ENCODE data around the gene BICDL2.
"Not testable (repeated sequence)": the region's sequence is repeated elsewhere in the genome, so short reads cannot be mapped to it uniquely, and the experiment has no call there.

BICDL2 gene

DNA sequence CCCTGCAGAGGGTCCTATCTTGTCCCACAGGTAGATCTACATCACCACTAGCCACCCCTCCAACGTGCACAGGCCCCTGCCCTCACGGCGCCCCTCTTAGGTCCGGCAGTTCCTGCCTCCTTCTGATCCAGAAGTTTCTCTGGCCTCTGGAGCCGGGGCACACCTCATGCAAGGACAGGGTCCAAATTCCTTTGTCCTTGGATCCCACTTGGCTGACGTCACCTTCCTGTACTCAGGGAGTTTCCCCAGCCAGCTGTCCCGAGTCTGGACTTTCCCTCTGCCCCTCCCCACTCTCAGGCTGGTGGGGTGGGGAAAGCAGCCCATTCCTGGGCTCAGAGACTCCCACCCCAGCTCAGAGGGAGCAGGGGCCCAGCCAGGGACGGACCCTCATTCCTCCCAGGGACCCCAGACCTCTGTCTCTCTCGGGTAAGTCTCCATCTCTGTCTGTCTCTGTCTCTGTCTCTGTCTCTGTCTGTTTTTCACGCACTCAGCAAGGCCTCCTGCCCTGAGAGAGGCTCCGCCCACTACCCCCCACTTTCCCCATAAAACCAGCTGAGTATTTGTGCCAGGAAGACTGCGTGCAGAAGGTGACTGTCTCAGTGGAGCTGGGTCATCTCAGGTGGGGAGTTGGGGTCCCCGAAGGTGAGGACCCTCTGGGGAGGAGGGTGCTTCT, 28.5 kb upstream of the BICDL2 start, which contains the start of gene IL32:
TSS of gene IL32 (plus strand) at position 572 of the 673 bp plus-strand sequence. CDS start 172 bp downstream, outside the sequence.
- peak; percentile 72 for DNase-seq

DNA sequence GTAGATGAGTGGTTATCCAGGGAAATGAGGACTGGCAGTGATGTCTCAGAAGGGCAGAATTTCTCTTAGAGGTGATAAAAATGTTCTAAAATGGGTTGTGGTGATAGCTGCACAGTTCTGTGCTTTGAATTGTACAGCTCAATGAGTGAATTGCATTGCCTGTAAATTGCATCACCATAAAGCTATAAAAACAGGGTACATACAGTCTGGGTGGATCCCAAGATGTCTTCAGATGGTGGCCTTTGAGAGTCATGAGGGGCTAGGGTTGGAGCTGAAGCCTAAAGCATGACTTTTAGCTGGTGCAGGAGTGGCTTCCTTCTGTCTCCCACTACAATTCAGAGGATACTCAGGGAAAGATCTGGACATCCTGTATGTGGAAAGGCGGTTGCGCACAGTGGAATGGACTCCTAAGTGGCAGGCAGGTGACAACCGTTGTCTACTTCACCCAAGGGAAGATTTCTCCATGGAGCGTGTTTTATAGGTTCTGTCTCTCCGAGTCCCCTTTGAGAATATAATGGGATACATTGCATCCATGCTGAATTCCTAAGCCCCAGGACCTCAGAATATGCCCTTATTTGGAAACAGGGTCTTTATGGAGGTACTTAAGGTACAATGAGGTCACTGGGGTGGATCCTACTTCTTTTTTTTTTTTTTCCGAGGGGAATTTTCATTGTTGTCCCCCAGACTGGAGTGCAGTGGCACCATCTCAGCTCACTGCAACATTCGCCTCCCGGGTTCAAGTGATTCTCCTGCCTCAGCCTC, 27.1 kb upstream of the BICDL2 start:
- no peak for DNase-seq

DNA sequence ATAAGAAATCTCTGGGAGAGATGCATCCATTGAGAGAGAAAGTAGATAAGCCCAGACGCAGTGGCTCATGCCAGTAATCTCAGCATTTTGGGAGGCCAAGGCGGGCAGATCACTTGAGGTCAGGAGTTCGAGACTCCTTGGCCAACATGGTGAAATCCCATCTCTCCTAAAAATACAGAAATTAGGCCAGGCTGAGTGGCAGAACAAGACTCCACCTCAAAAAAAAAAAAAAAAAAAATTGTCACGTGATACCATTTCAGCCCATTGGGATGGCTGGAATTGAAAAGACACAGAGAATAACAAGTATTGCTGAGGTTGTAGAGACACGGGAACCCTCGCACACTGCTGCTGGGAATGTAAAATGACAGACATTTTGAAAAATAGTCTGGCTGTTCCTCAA, 25.8 kb upstream of the BICDL2 start:
- no peak for DNase-seq

- no peak for DNase-seq
Measured at GRCh38 chr16:3060339-3061127, 23.8 kb upstream of the BICDL2 start.

- no peak for DNase-seq
Measured at GRCh38 chr16:3059723-3060242, 23.0 kb upstream of the BICDL2 start.

- DNase-seq: peak; percentile 78 to 80
Measured at GRCh38 chr16:3059041-3059722, 22.4 kb upstream of the BICDL2 start.

DNA sequence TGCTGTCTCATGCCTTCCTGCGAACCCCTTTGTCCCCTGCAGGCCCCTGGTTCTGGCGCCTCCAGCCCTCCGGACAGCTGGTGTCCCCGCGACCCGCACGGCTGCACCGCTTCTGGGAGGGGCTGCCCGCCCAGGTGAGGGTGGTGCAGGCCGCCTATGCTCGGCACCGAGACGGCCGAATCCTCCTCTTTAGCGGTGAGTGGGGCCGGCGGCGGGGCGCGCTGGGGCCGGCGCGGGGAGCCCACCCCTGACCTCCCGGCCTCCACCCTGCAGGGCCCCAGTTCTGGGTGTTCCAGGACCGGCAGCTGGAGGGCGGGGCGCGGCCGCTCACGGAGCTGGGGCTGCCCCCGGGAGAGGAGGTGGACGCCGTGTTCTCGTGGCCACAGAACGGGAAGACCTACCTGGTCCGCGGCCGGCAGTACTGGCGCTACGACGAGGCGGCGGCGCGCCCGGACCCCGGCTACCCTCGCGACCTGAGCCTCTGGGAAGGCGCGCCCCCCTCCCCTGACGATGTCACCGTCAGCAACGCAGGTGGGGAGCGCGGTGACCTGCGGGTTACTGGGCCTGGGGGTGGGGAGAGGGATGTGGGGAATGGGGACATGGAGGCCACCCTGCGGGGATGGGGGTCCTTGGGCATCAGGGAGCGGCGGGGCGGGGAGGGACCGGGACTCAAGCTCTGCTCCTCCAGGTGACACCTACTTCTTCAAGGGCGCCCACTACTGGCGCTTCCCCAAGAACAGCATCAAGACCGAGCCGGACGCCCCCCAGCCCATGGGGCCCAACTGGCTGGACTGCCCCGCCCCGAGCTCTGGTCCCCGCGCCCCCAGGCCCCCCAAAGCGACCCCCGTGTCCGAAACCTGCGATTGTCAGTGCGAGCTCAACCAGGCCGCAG, 21.6 kb upstream of the BICDL2 start:
- peak in 1 of 2 experiments; percentile 46 for DNase-seq

- DNase-seq: no peak
Measured at GRCh38 chr16:3057181-3058138, 20.7 kb upstream of the BICDL2 start.

DNA sequence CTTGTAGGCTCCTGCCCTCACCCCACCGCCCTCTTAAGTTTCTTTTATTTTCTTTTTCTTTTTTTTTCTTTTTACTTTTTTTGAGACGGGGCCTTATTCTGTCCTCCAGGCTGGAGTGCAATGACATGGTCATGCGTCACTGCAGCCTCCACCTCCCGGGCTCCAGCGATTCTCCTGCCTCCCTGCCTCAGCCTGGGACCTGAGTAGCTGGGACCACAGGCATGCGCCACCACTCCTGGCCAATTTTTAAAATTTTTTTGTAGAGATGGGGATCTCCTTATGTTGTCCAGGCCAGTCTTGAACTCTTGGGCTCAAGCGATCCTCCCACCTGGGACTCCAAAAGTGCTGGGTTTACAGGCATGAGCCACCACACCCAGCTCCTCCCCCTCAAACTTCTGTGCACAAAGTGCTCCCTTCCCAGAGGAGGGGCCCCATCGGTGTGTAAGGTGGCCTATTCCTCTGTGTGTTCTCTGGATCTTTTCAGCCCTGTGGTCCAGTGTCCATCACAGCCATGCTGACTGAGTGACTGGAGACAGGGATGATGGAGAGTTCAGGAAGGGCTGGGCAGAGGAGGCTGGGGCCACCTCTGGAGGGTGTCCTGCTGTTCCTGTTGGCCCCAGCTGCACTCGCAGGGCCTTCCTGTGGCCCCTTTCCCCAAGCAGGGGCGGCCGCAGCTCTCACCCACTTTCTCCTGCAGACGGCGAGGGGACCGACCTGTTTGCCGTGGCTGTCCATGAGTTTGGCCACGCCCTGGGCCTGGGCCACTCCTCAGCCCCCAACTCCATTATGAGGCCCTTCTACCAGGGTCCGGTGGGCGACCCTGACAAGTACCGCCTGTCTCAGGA, 19.8 kb upstream of the BICDL2 start:
- no peak for DNase-seq

GRCh38 chr16:3055734-3056115, 19.0 kb upstream of the BICDL2 start:
- DNase-seq: not testable (repeated sequence)

DNA sequence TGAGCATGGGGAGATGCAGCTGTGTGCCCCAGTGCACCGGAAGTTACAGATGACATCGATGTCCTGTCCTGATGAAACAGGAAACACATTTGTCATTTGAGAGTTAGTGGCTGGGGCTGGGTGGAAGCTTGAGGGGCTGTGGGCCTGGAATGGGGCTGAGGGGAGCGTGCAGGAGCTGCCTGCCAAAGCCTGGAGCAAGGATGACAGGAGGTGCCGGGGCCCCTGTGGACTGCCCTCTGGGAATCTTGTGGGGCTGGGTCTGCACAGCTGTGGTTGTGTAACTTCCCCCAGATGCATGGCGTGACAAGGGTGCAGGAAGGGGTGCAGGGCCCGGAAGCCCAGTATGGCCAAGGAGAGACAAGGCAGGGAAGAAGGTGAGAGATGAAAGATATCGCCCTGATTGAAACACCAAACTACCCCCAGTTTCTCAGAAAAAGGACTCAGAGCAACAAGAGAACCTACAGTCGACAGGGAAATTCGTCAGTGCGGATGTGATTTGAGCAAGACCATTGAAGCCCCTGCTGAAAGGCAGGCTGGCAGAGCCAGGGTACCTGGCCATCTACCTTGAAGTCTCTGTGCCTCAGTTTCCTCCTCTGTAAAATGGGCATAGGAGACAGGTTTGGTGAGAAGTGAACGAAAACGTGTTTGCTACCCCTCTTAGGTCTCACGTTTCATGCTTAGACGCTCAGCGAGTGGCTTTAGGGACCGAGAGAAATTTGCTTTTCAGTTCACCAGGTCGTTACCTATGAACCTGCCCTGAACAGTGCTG, 18.4 kb upstream of the BICDL2 start:
- no peak for DNase-seq

- not testable (repeated sequence) for DNase-seq
Measured at GRCh38 chr16:3053330-3053710, 16.6 kb upstream of the BICDL2 start.

GRCh38 chr16:3052571-3053329, 16.0 kb upstream of the BICDL2 start:
- not testable (repeated sequence) for DNase-seq

GRCh38 chr16:3051494-3051893, 14.8 kb upstream of the BICDL2 start:
- no peak for DNase-seq

GRCh38 chr16:3051009-3051408, 14.3 kb upstream of the BICDL2 start:
- no peak for DNase-seq

GRCh38 chr16:3050487-3050886, 13.7 kb upstream of the BICDL2 start:
- no peak for DNase-seq

GRCh38 chr16:3049921-3050481, 13.3 kb upstream of the BICDL2 start:
- DNase-seq: no peak

- DNase-seq: no peak
Measured at GRCh38 chr16:3047387-3047720, 10.6 kb upstream of the BICDL2 start.

Data from activated CD4-positive, alpha-beta T cell treated with anti-CD3 and anti-CD28 coated beads, Interleukin-2, amount 50 U/mL, for 4 hours (primary cell).